ENCODE results near the gene ATP2C2.

Gene ATP2C2

GRCh38 chr16:84451781-84452180 lies 83.4 kb downstream of the ATP2C2 start:
- DNase-seq (no peak), ATAC-seq (replicated peaks) (no peak)
- Mint-ChIP-seq H3K4me3 (no peak overlapping the region), H3K27me3 (peaks cover 5 to 25% of the 10 kb centered on the region in 2 donors), H3K36me3 (ENCODE audit: insufficient read depth) (peaks cover 4% of the 10 kb centered on the region), H3K4me1 (ENCODE audit: low read depth in 2 of 2) (no peaks in the 10 kb centered on the region), H3K9me3 (no peaks in the 10 kb centered on the region), H3K27ac (no peak overlapping the region)

GRCh38 chr16:84453061-84453752 lies 84.9 kb downstream of the ATP2C2 start:
- Mint-ChIP-seq H3K27ac (no peak overlapping the region), H3K4me1 (ENCODE audit: low read depth in 2 of 2) (no peaks in the 10 kb centered on the region), H3K4me3 (no peak overlapping the region), H3K9me3 (no peaks in the 10 kb centered on the region), H3K27me3 (peaks cover 5 to 22% of the 10 kb centered on the region in 2 donors), H3K36me3 (ENCODE audit: insufficient read depth) (peaks cover 4% of the 10 kb centered on the region)
- ATAC-seq (replicated peaks) (no peak), DNase-seq (no peak)

- ATAC-seq (replicated peaks) = no peak
- no peaks in the 10 kb centered on the region for H3K9me3 Mint-ChIP-seq
- no peaks in the 10 kb centered on the region for H3K4me1 Mint-ChIP-seq (ENCODE audit: low read depth in 2 of 2)
- no peak for DNase-seq
- peaks cover 5 to 10% of the 10 kb centered on the region in 2 donors for H3K27me3 Mint-ChIP-seq
- no peak overlapping the region for H3K4me3 Mint-ChIP-seq
- H3K27ac Mint-ChIP-seq = no peak overlapping the region
- peaks cover 4% of the 10 kb centered on the region for H3K36me3 Mint-ChIP-seq (ENCODE audit: insufficient read depth)
These were observed 86.3 kb downstream of the ATP2C2 start for GRCh38 chr16:84454611-84455010.

- Mint-ChIP-seq H3K27me3 (peaks cover 3 to 6% of the 10 kb centered on the region in 2 donors), H3K4me3 (no peak overlapping the region), H3K4me1 (ENCODE audit: low read depth in 2 of 2) (no peaks in the 10 kb centered on the region), H3K36me3 (ENCODE audit: insufficient read depth) (peaks cover 4% of the 10 kb centered on the region), H3K9me3 (no peaks in the 10 kb centered on the region), H3K27ac (no peak overlapping the region)
- no peak for DNase-seq
- no peak for ATAC-seq (replicated peaks)
These were observed 86.7 kb downstream of the ATP2C2 start for GRCh38 chr16:84455031-84455430.

GRCh38 chr16:84458606-84459532 lies 90.5 kb downstream of the ATP2C2 start:
- H3K27ac Mint-ChIP-seq = no peak overlapping the region
- H3K9me3 Mint-ChIP-seq = no peaks in the 10 kb centered on the region
- H3K4me1 Mint-ChIP-seq (ENCODE audit: low read depth in 2 of 2) = no peaks in the 10 kb centered on the region
- peaks cover 5% of the 10 kb centered on the region for H3K36me3 Mint-ChIP-seq (ENCODE audit: insufficient read depth)
- ATAC-seq (replicated peaks) (no peak), DNase-seq (no peak)
- H3K4me3 Mint-ChIP-seq = no peak overlapping the region
- no peaks in the 10 kb centered on the region for H3K27me3 Mint-ChIP-seq

GRCh38 chr16:84459533-84459894 lies 91.2 kb downstream of the ATP2C2 start:
- Mint-ChIP-seq H3K27me3 (no peaks in the 10 kb centered on the region), H3K27ac (no peak overlapping the region), H3K9me3 (no peaks in the 10 kb centered on the region), H3K36me3 (ENCODE audit: insufficient read depth) (peaks cover 5% of the 10 kb centered on the region), H3K4me3 (no peak overlapping the region), H3K4me1 (ENCODE audit: low read depth in 2 of 2) (no peaks in the 10 kb centered on the region)
- ATAC-seq (replicated peaks) (no peak), DNase-seq (no peak)

- no peaks in the 10 kb centered on the region for H3K27me3 Mint-ChIP-seq
- no peak for ATAC-seq (replicated peaks)
- H3K4me3 Mint-ChIP-seq = no peak overlapping the region
- H3K27ac Mint-ChIP-seq = no peak overlapping the region
- H3K36me3 Mint-ChIP-seq (ENCODE audit: insufficient read depth) = peaks cover 5% of the 10 kb centered on the region
- no peaks in the 10 kb centered on the region for H3K9me3 Mint-ChIP-seq
- no peak for DNase-seq
- H3K4me1 Mint-ChIP-seq (ENCODE audit: low read depth in 2 of 2) = no peaks in the 10 kb centered on the region
These were observed 91.6 kb downstream of the ATP2C2 start for GRCh38 chr16:84459941-84460405.

GRCh38 chr16:84460406-84461028 lies 92.2 kb downstream of the ATP2C2 start:
- ATAC-seq (replicated peaks) (no peak), DNase-seq (no peak)
- H3K27me3 Mint-ChIP-seq = no peaks in the 10 kb centered on the region
- H3K9me3 Mint-ChIP-seq = no peaks in the 10 kb centered on the region
- no peak overlapping the region for H3K27ac Mint-ChIP-seq
- H3K4me3 Mint-ChIP-seq = no peak overlapping the region
- peaks cover 5% of the 10 kb centered on the region for H3K36me3 Mint-ChIP-seq (ENCODE audit: insufficient read depth)
- H3K4me1 Mint-ChIP-seq (ENCODE audit: low read depth in 2 of 2) = no peaks in the 10 kb centered on the region

- no peaks in the 10 kb centered on the region for H3K27me3 Mint-ChIP-seq
- peaks cover 5% of the 10 kb centered on the region for H3K36me3 Mint-ChIP-seq (ENCODE audit: insufficient read depth)
- no peak for ATAC-seq (replicated peaks)
- no peaks in the 10 kb centered on the region for H3K9me3 Mint-ChIP-seq
- H3K27ac Mint-ChIP-seq = no peak overlapping the region
- no peak for DNase-seq
- no peak overlapping the region for H3K4me3 Mint-ChIP-seq
- H3K4me1 Mint-ChIP-seq (ENCODE audit: low read depth in 2 of 2) = no peaks in the 10 kb centered on the region
These were observed 92.7 kb downstream of the ATP2C2 start for GRCh38 chr16:84461029-84461412.

GRCh38 chr16:84461413-84462295 lies 93.3 kb downstream of the ATP2C2 start:
- no peak for ATAC-seq (replicated peaks)
- Mint-ChIP-seq H3K9me3 (no peaks in the 10 kb centered on the region), H3K36me3 (ENCODE audit: insufficient read depth) (peaks cover 5% of the 10 kb centered on the region), H3K27me3 (no peaks in the 10 kb centered on the region), H3K4me1 (ENCODE audit: low read depth in 2 of 2) (no peaks in the 10 kb centered on the region), H3K4me3 (no peak overlapping the region), H3K27ac (peak overlapping the region in 1 of 2 donors; percentile 49)
- DNase-seq = no peak

- Mint-ChIP-seq H3K27me3 (no peaks in the 10 kb centered on the region), H3K27ac (no peak overlapping the region), H3K4me1 (ENCODE audit: low read depth in 2 of 2) (no peaks in the 10 kb centered on the region), H3K36me3 (ENCODE audit: insufficient read depth) (peaks cover 5% of the 10 kb centered on the region), H3K4me3 (no peak overlapping the region), H3K9me3 (no peaks in the 10 kb centered on the region)
- no peak for DNase-seq
- ATAC-seq (replicated peaks) = no peak
These were observed 94.2 kb downstream of the ATP2C2 start for GRCh38 chr16:84462296-84463210.

- Mint-ChIP-seq H3K27ac (no peak overlapping the region), H3K36me3 (ENCODE audit: insufficient read depth) (peaks cover 5% of the 10 kb centered on the region)
- DNase-seq = no peak
These were observed 94.9 kb downstream of the ATP2C2 start for GRCh38 chr16:84463221-84463620.

More at GRCh38 chr16:84463221-84463620, 94.9 kb downstream of the ATP2C2 start:
- no peak for ATAC-seq (replicated peaks)
- H3K4me3 Mint-ChIP-seq = no peak overlapping the region
- no peaks in the 10 kb centered on the region for H3K9me3 Mint-ChIP-seq
- H3K27me3 Mint-ChIP-seq = no peaks in the 10 kb centered on the region
- H3K4me1 Mint-ChIP-seq (ENCODE audit: low read depth in 2 of 2) = no peaks in the 10 kb centered on the region

All from effector memory CD8-positive, alpha-beta T cell (primary cell).